Karpas-422 (cell line): ENCODE measurements around the gene SYCP2. TPM values are rescaled to one million over a fixed set of nuclear protein-coding genes. Genes with fewer than 3 reads are reported as not detected.
"Not testable (repeated sequence)": the region's sequence is repeated elsewhere in the genome, so short reads cannot be mapped to it uniquely, and the experiment has no call there.

Experiments used
- DNase-seq: peaks from one replicate; pipeline ENCODE4 v3.0.0-alpha.2; 2015
- H2AFZ ChIP-seq: fragments of 200-600 bp; sonication (generic); 2 replicates; pipeline ENCODE4 v1.6.1; 2014; ENCODE audit warnings: antibody characterized with exemption, low read length, mixed read lengths
- H3K27ac ChIP-seq: fragments of 200-600 bp; sonication (generic); 2 replicates; pipeline ENCODE4 v1.5.1; 2014; ENCODE audit warnings: mild to moderate bottlenecking, low read length, moderate library complexity
- H3K27me3 ChIP-seq: fragments of 200-600 bp; sonication (generic); 2 replicates; pipeline ENCODE4 v1.6.1; 2014; ENCODE audit warnings: low read length, mixed read lengths
- H3K36me3 ChIP-seq: fragments of 200-600 bp; sonication (generic); 2 replicates; pipeline ENCODE4 v1.6.1; 2014; ENCODE audit warnings: low read length, mixed read lengths; ENCODE audit not compliant: insufficient read depth
- H3K4me1 ChIP-seq: fragments of 200-600 bp; sonication (generic); 2 replicates; pipeline ENCODE4 v1.6.1; 2014; ENCODE audit warnings: mild to moderate bottlenecking, low read length, mixed read lengths
- H3K4me2 ChIP-seq: fragments of 200-600 bp; sonication (generic); 2 replicates; pipeline ENCODE4 v1.6.1; 2014; ENCODE audit warnings: low read length, low read depth, mild to moderate bottlenecking; ENCODE audit not compliant: poor library complexity, severe bottlenecking
- H3K4me3 ChIP-seq: fragments of 200-600 bp; sonication (generic); 2 replicates; pipeline ENCODE4 v1.5.1; 2014; ENCODE audit warnings: mild to moderate bottlenecking, antibody characterized with exemption, low read length, mixed read lengths
- H3K79me2 ChIP-seq: fragments of 200-600 bp; sonication (generic); 2 replicates; pipeline ENCODE4 v1.6.1; 2014; ENCODE audit warnings: mild to moderate bottlenecking, low read length, mixed read lengths
- H3K9ac ChIP-seq: fragments of 200-600 bp; sonication (generic); 2 replicates; pipeline ENCODE4 v1.6.0; 2014; ENCODE audit warnings: low read length
- H3K9me2 ChIP-seq: fragments of 200-600 bp; sonication (generic), shearing (Covaris generic); replicated peaks from 2 replicates; pipeline ENCODE4 v1.6.0; 2014; ENCODE audit warnings: mild to moderate bottlenecking, low read length, moderate library complexity; ENCODE audit not compliant: insufficient read depth
- H3K9me3 ChIP-seq: fragments of 300-700, 200-600 bp; sonication (generic); 2 replicates; pipeline ENCODE4 v1.6.1; 2014; ENCODE audit warnings: low read length, mixed read lengths
- H4K20me1 ChIP-seq: fragments of 200-600 bp; sonication (generic); 2 replicates; pipeline ENCODE4 v1.6.1; 2014; ENCODE audit warnings: mild to moderate bottlenecking, antibody characterized with exemption, low read length, low read depth; ENCODE audit not compliant: insufficient read depth
- total RNA-seq: library from RNA; depleted of rRNA; stranded (reverse); fragments of >200 nt; shearing (Covaris generic); gene quantifications from 2 replicates; pipeline ENCODE4 v1.2.3, GENCODE V29; 2014; ENCODE audit warnings: low replicate concordance

SYCP2 gene
- total RNA-seq, 1 experiment from 2014 or later: 6.6 TPM

DNA sequence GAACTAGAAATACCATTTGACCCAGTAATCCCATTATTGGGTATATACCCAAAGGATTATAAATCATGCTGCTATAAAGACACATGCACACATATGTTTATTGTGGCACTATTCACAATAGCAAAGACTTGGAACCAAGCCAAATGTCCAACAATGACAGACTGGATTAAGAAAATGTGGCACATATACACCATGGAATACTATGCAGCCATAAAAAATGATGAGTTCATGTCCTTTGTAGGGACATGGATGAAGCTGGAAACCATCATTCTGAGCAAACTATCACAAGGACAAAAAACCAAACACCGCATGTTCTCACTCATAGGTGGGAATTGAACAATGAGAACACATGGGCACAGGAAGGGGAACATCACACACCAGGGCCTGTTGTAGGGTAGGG lies 76.9 kb downstream of the SYCP2 start:
- not testable (repeated sequence) for H3K9me2 ChIP-seq, H3K9me3 ChIP-seq, H3K4me3 ChIP-seq, H3K36me3 ChIP-seq, H2AFZ ChIP-seq, H3K79me2 ChIP-seq, H3K4me2 ChIP-seq, H4K20me1 ChIP-seq, H3K27ac ChIP-seq, H3K4me1 ChIP-seq, H3K9ac ChIP-seq, DNase-seq, H3K27me3 ChIP-seq

DNA sequence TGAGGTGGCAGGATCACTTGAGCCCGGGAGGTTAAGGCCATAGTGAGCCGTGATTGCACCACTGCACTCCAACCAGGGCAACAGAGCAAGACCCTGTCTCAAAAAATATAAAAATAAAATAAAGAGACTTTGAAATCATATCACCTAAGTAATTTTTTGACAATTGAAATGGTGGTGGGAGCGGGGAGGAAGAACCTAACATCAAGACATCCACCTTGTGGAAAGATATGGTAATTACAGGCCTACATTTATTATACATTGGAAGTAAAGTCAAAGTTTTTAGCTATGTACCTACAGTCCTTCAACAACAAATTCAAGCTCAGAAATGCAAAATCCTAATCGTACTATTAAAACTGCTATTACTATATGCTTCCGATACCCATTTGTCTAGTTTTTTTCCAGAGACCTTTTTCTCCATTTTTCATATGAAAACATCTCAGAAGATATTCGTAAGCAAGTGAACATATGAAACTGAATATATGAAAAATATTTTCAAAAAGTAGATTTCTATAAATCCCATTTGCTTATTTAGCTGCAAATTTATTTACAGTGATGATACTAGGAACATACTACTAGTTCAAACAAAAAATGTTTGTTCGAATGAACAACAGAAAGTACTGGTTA lies 83.3 kb downstream of the SYCP2 start:
- H3K4me1 ChIP-seq: no peaks in the 10 kb centered on the region
- no peaks in the 10 kb centered on the region for H3K79me2 ChIP-seq
- H3K4me3 ChIP-seq: no peak overlapping the region
- no peaks in the 10 kb centered on the region for H3K9me2 ChIP-seq
- no peak overlapping the region for H2AFZ ChIP-seq
- no peak overlapping the region for H3K9ac ChIP-seq
- H4K20me1 ChIP-seq: no peaks in the 10 kb centered on the region
- no peaks in the 10 kb centered on the region for H3K36me3 ChIP-seq
- no peaks in the 10 kb centered on the region for H3K27me3 ChIP-seq
- peak; percentile 78 for DNase-seq
- H3K27ac ChIP-seq: no peak overlapping the region
- H3K9me3 ChIP-seq: no peaks in the 10 kb centered on the region
- H3K4me2 ChIP-seq: no peak overlapping the region

DNA sequence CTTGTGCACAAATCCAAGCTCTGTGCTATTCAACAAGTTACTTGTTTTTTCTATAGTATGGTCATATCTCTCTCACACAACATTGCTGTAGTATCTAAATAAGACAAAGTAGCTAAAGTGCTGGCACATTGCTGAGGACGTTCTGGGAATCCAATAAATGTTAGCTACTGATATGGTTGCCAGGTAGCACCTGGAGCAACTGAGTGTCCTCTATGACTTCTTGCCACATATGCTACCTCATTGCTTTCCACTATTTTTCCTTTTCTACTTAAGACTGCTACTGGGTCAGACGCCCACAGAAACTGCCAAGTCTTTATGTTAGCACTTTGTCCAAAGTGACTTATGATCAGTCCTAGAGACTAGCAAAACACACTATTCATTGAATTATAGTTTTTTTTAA lies 85.3 kb downstream of the SYCP2 start:
- H3K4me2 ChIP-seq: no peak overlapping the region
- H3K9me3 ChIP-seq: no peaks in the 10 kb centered on the region
- no peak for DNase-seq
- H3K27ac ChIP-seq: no peak overlapping the region
- no peaks in the 10 kb centered on the region for H4K20me1 ChIP-seq
- H3K9me2 ChIP-seq: no peaks in the 10 kb centered on the region
- H3K4me1 ChIP-seq: no peaks in the 10 kb centered on the region
- H3K9ac ChIP-seq: no peak overlapping the region
- no peaks in the 10 kb centered on the region for H3K79me2 ChIP-seq
- no peak overlapping the region for H3K4me3 ChIP-seq
- no peaks in the 10 kb centered on the region for H3K27me3 ChIP-seq
- H2AFZ ChIP-seq: no peak overlapping the region
- no peaks in the 10 kb centered on the region for H3K36me3 ChIP-seq

DNA sequence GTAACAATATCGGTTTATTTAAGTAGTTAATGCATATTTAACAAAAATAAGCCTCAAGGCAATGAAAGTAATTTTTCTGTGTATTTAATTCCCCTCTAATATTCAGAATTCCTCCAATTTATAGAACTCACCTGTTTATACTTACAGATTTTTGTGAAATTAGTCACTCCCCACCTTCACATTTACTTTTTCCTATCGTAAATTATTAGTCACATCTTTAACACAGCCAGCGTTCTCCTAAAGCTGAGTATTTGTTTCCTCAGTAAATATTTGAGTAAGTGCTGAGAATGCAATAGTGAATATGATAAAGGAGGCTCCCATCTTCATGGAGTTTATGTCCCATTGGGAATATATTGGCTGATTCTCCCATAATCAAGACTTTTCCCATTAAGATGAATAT lies 88.0 kb downstream of the SYCP2 start:
- DNase-seq: no peak
- Histone ChIP-seq H3K4me2 (no peak overlapping the region), H3K36me3 (no peaks in the 10 kb centered on the region)

DNA sequence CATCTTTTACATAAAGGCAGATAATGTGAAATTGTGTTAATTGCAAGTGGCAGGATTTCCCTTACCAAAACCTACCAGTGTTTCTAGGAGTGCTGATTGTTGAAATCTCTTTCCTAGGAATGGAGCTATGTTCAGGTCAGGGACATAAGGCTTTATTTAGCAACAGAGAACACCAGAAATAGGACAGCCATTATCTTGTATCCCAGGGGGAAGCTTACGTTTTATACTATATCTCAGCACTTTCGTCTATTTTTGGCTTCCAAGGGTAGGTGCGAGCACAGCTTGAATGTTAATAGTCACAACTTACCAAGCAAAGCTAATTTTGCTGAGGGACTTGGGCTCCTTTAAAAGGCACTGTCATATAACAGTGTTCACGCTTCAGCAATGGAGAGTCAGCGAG lies 94.0 kb downstream of the SYCP2 start:
- no peaks in the 10 kb centered on the region for H3K4me1 ChIP-seq
- no peaks in the 10 kb centered on the region for H3K9me3 ChIP-seq
- no peak overlapping the region for H3K9ac ChIP-seq
- no peak overlapping the region for H2AFZ ChIP-seq
- H3K4me3 ChIP-seq: no peak overlapping the region
- H3K79me2 ChIP-seq: no peaks in the 10 kb centered on the region
- no peak for DNase-seq
- H3K27ac ChIP-seq: no peak overlapping the region
- no peak overlapping the region for H3K4me2 ChIP-seq
- H3K36me3 ChIP-seq: no peaks in the 10 kb centered on the region
- H4K20me1 ChIP-seq: no peaks in the 10 kb centered on the region
- H3K9me2 ChIP-seq: no peaks in the 10 kb centered on the region
- no peaks in the 10 kb centered on the region for H3K27me3 ChIP-seq

More for the DNA sequence above, 88.0 kb downstream of the SYCP2 start:
- H3K9me3 ChIP-seq: no peaks in the 10 kb centered on the region
- H3K79me2 ChIP-seq: no peaks in the 10 kb centered on the region
- no peak overlapping the region for H2AFZ ChIP-seq
- no peak overlapping the region for H3K27ac ChIP-seq
- no peaks in the 10 kb centered on the region for H3K9me2 ChIP-seq
- H4K20me1 ChIP-seq: no peaks in the 10 kb centered on the region
- H3K4me1 ChIP-seq: no peaks in the 10 kb centered on the region
- no peak overlapping the region for H3K9ac ChIP-seq
- no peak overlapping the region for H3K4me3 ChIP-seq
- H3K27me3 ChIP-seq: no peaks in the 10 kb centered on the region

DNA sequence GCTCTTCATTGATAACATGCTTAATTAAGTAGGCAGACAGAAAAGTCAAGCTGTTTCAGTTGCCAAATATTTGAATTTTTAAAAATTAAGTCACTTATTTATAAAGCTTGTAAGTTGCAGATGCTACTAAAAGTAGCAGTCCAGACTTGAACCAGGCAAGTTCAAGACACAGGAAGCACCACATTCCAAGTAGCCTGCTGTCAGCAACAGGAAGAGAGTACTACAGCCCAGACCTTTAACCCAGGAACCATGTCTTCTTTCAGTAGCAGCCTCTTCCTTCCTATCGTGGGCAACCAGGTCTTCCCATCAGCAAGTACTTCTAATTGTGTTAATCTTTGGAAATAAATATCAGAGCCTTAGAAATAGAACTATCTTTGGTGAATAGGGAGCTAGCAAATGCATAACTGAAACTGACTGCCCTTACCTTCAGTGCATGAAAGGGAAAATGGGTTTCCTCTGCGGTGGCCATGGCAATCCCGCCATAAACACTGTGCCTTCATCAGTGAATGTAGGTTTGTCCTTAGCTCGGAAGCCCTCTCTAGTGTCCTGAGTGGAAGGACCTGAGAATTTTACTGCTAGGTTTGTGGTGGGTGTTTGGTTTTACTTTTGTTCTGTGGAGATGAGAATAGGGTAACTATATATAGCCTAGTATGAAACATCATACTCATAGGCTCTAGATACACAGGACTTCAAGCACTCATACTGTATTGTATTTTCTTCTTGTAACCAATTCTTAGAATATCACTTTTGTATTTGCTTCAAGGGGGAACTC lies 95.6 kb downstream of the SYCP2 start:
- H3K79me2 ChIP-seq: no peaks in the 10 kb centered on the region
- H2AFZ ChIP-seq: no peak overlapping the region
- H3K36me3 ChIP-seq: no peaks in the 10 kb centered on the region
- no peaks in the 10 kb centered on the region for H3K27me3 ChIP-seq
- no peak overlapping the region for H3K9ac ChIP-seq
- H3K9me2 ChIP-seq: no peaks in the 10 kb centered on the region
- no peaks in the 10 kb centered on the region for H4K20me1 ChIP-seq
- H3K4me1 ChIP-seq: no peaks in the 10 kb centered on the region
- H3K4me2 ChIP-seq: no peak overlapping the region
- no peak overlapping the region for H3K27ac ChIP-seq
- no peaks in the 10 kb centered on the region for H3K9me3 ChIP-seq
- H3K4me3 ChIP-seq: no peak overlapping the region
- no peak for DNase-seq

DNA sequence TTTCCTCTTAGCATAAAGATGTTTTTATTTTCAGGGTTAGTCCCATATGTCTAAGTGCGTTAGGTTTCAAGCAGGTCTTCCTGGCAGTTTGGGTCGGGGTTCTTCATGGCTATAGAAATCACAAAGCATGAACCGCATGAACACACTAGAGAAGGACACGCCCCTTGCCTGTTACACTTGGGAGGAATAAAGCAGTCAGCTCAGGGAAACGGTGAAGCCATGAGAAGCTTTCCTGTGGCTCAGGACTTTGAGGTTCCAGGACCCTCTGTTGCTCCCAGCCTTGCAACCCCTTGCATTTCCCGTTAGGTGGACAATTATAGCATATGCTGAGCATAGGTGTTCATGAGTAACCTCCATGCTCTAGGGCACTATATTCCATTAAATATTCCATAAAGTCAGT lies 96.7 kb downstream of the SYCP2 start:
- no peak overlapping the region for H3K4me3 ChIP-seq
- no peak overlapping the region for H2AFZ ChIP-seq
- no peak overlapping the region for H3K27ac ChIP-seq
- H3K36me3 ChIP-seq: no peaks in the 10 kb centered on the region
- no peaks in the 10 kb centered on the region for H3K9me2 ChIP-seq
- no peak for DNase-seq
- H3K79me2 ChIP-seq: no peaks in the 10 kb centered on the region
- H3K4me2 ChIP-seq: no peak overlapping the region
- no peaks in the 10 kb centered on the region for H4K20me1 ChIP-seq
- no peaks in the 10 kb centered on the region for H3K9me3 ChIP-seq
- no peaks in the 10 kb centered on the region for H3K27me3 ChIP-seq
- no peak overlapping the region for H3K9ac ChIP-seq
- H3K4me1 ChIP-seq: no peaks in the 10 kb centered on the region

DNA sequence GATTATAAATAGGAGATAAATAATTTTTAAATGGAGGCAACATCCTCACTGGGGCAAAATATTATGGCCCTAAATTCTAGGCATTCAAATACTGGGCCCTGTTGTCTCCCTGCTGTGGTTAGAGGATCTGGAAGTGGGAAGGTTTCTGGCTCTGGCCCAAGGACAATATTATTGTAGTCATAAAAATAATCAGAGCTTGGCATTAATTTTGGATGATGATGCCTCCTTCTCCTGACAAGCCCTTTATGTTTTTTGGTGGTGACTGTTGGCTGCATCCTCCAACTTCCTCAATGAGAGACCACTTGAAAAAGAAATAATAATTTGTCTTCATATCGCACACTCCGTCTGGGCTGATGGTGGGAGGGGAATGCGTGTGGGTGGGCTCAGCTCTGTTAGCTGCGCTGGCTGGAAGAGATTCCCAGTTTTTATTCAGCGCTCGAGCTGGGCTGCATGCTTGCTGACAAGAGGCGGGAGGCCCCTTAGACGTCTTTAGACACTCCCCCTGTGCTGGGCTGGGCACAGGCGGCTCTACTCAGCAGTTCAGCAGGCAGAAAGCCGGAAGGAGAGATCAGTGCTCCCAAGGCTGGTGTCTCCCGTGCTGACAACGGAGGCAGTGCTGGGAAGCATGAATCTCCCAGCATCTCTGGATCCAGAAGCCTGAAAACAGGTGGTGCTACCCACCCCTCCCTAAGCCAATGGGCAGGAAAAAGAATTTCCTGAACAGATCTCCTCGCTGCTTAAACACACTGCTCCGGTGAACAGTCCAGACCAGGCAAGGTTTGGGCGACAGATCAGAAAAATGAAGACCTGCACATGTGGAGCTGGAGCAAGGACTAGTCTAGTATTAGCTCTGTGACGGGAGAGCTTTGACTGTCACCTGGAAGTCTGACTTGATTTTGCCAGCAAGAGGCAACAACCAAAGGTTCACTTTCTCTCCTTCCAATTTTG lies 97.7 kb downstream of the SYCP2 start:
- Histone ChIP-seq H3K27me3 (no peaks in the 10 kb centered on the region), H3K9ac (no peak overlapping the region), H3K4me2 (no peak overlapping the region), H2AFZ (no peak overlapping the region), H3K79me2 (no peaks in the 10 kb centered on the region), H4K20me1 (no peaks in the 10 kb centered on the region), H3K4me3 (no peak overlapping the region), H3K9me2 (no peaks in the 10 kb centered on the region), H3K27ac (no peak overlapping the region), H3K36me3 (no peaks in the 10 kb centered on the region), H3K4me1 (no peaks in the 10 kb centered on the region), H3K9me3 (no peaks in the 10 kb centered on the region)
- DNase-seq: no peak
